ENCODE results near the gene GNE.

Gene GNE

GRCh38 chr9:36292641-36293040 lies 34.4 kb upstream of the GNE start (continued):
- TF ChIP-seq ZNF148 (tag by site-specific recombination; IDR thresholded peaks at IDR 0.05; ENCODE audit: borderline replicate concordance) (no peak), ZNF76 (tag by site-specific recombination; IDR thresholded peaks at IDR 0.05; ENCODE audit: borderline replicate concordance, low read depth) (no peak), ZBTB49 (tag by site-specific recombination; IDR thresholded peaks at IDR 0.05; ENCODE audit: low read depth) (no peak), ZBTB48 (tag by site-specific recombination; IDR thresholded peaks at IDR 0.05) (no peak), HOXD13 (CRISPR knock-in tag; IDR thresholded peaks at IDR 0.05; ENCODE audit: borderline replicate concordance) (no peak)

GRCh38 chr9:36290996-36291395 lies 32.7 kb upstream of the GNE start:
- POLR2A ChIA-PET: interaction anchor here (0.6 kb wide), 1 partner anchor 33 kb away, joined by 3 read pairs; no protein-coding TSS in a partner anchor
- TF ChIP-seq ZNF366 (tag by site-specific recombination; conservative IDR thresholded peaks at IDR 0.05) (peak; percentile 82), PRDM1 (tag by site-specific recombination; IDR thresholded peaks at IDR 0.05) (peak; percentile 95), ZNF223 (tag by site-specific recombination; IDR thresholded peaks at IDR 0.05) (0 out of 2 replicates have a peak, but pooled peaks have one; percentile 26), OSR2 (tag by site-specific recombination; IDR thresholded peaks at IDR 0.05) (no peak), ZNF518A (tag by site-specific recombination; conservative IDR thresholded peaks at IDR 0.05; ENCODE audit: low read depth) (no peak), ZBTB48 (tag by site-specific recombination; IDR thresholded peaks at IDR 0.05) (no peak), SETDB1 (IDR thresholded peaks at IDR 0.05; ENCODE audit: insufficient read length, low read length) (no peak), ZNF600 (tag by site-specific recombination; IDR thresholded peaks at IDR 0.05) (no peak), PRDM4 (tag by site-specific recombination; IDR thresholded peaks at IDR 0.05) (no peak), ZBTB8A (tag by site-specific recombination; IDR thresholded peaks at IDR 0.05) (no peak), MZF1 (tag by site-specific recombination; IDR thresholded peaks at IDR 0.05; ENCODE audit: borderline replicate concordance) (no peak), ZNF175 (tag by site-specific recombination; IDR thresholded peaks at IDR 0.05) (no peak), ZNF140 (tag by site-specific recombination; IDR thresholded peaks at IDR 0.05) (no peak), ZNF660 (tag by site-specific recombination; IDR thresholded peaks at IDR 0.05) (no peak), ZNF148 (tag by site-specific recombination; IDR thresholded peaks at IDR 0.05; ENCODE audit: borderline replicate concordance) (no peak), ZNF596 (tag by site-specific recombination; IDR thresholded peaks at IDR 0.05) (peak; percentile 94), ZBTB17 (tag by site-specific recombination; IDR thresholded peaks at IDR 0.05) (no peak)

More at GRCh38 chr9:36290996-36291395, 32.7 kb upstream of the GNE start:
- Histone ChIP-seq H3K9me3 (ENCODE audit: control insufficient read depth, insufficient read depth, low read depth, low read length) (no peaks in the 10 kb centered on the region), H3K36me3 (ENCODE audit: control insufficient read depth in 2 of 2, insufficient read depth in 1 of 2, low read length in 2 of 2) (no peaks in the 10 kb centered on the region), H3K4me3 (ENCODE audit: low read depth, low read length) (no peak overlapping the region), H3K4me1 (ENCODE audit: control insufficient read depth, insufficient read depth, low read length) (no peaks in the 10 kb centered on the region), H3K27ac (ENCODE audit: extremely low read depth, low read depth, low read length) (no peak overlapping the region)
- CTCF ChIA-PET: interaction anchor here (0.6 to 1.0 kb wide), 2 partner anchors 9 to 1704 kb away, joined by 3 read pairs; no protein-coding TSS in a partner anchor
